GM21447 (cell line): Measurements from ENCODE around the gene HMGN1.

Source experiments
- ATAC-seq: cut with Tn5 transposase; IDR thresholded peaks from one replicate; pipeline ENCODE4 v1.9.1; 2021; ENCODE audit not compliant: unreplicated experiment

The HMGN1 gene

GRCh38 chr21:39334611-39335010, 14.3 kb downstream of the HMGN1 start:
- no peak for ATAC-seq

GRCh38 chr21:39332175-39332574, 16.7 kb downstream of the HMGN1 start:
- ATAC-seq: no peak

- ATAC-seq: no peak
These were observed 18.9 kb downstream of the HMGN1 start for GRCh38 chr21:39330001-39330400.

GRCh38 chr21:39327727-39328126, 21.2 kb downstream of the HMGN1 start:
- ATAC-seq: no peak

- ATAC-seq: no peak
These were observed 22.1 kb downstream of the HMGN1 start for GRCh38 chr21:39326607-39327307.

GRCh38 chr21:39325458-39325857, 23.4 kb downstream of the HMGN1 start:
- no peak for ATAC-seq

- ATAC-seq: no peak
These were observed 27.5 kb downstream of the HMGN1 start for GRCh38 chr21:39321424-39321823.

GRCh38 chr21:39319814-39320332, 29.0 kb downstream of the HMGN1 start:
- ATAC-seq: no peak

- no peak for ATAC-seq
These were observed 29.6 kb downstream of the HMGN1 start for GRCh38 chr21:39319251-39319756.

- ATAC-seq: no peak
These were observed 30.6 kb downstream of the HMGN1 start for GRCh38 chr21:39318091-39318959.

- ATAC-seq: no peak
These were observed 31.5 kb downstream of the HMGN1 start for GRCh38 chr21:39317134-39318090.

- ATAC-seq: no peak
These were observed 32.2 kb downstream of the HMGN1 start for GRCh38 chr21:39316729-39317128.

GRCh38 chr21:39315603-39316445, 33.1 kb downstream of the HMGN1 start:
- ATAC-seq: no peak

- peak; percentile 13 for ATAC-seq
These were observed 34.5 kb downstream of the HMGN1 start for GRCh38 chr21:39314143-39315027.

- ATAC-seq: peak; percentile 50
These were observed 35.2 kb downstream of the HMGN1 start, which contains the start of gene BRWD1 for GRCh38 chr21:39313571-39314142. Gene BRWD1 (minus strand): TSS chr21:39313632. CDS start chr21:39313491, 141 bp downstream.

- ATAC-seq: no peak
These were observed 35.8 kb downstream of the HMGN1 start for GRCh38 chr21:39313042-39313570.

- peak; percentile 66 for ATAC-seq
These were observed 36.5 kb downstream of the HMGN1 start for GRCh38 chr21:39312112-39313041.
